ACC112 (cell line): Measurements from ENCODE around the gene BET1L.

ENCODE experiments used
- H2AFZ ChIP-seq: fragments of 200-600 bp; sonication (generic); one replicate; pipeline ENCODE4 v1.6.0; 2017; ENCODE audit warnings: antibody characterized with exemption, low read length; ENCODE audit not compliant: unreplicated experiment
- H3K27ac ChIP-seq: fragments of 200-600 bp; sonication (generic); 2 replicates; pipeline ENCODE4 v1.5.1; 2014; ENCODE audit warnings: low read depth, mild to moderate bottlenecking, antibody characterized with exemption, low read length, moderate library complexity
- H3K27me3 ChIP-seq: fragments of 200-600 bp; sonication (generic); 2 replicates; pipeline ENCODE4 v1.6.1; 2014; ENCODE audit warnings: mild to moderate bottlenecking, antibody characterized with exemption, low read length, moderate library complexity, mixed read lengths; ENCODE audit not compliant: insufficient read depth
- H3K36me3 ChIP-seq: fragments of 200-600 bp; sonication (generic); 2 replicates; pipeline ENCODE4 v1.6.1; 2016; ENCODE audit warnings: mild to moderate bottlenecking, antibody characterized with exemption, low read length, moderate library complexity, mixed read lengths; ENCODE audit not compliant: insufficient read depth
- H3K4me1 ChIP-seq: fragments of 200-600 bp; sonication (generic); one replicate; pipeline ENCODE4 v1.6.1; 2016; ENCODE audit warnings: low read length, mixed read lengths; ENCODE audit not compliant: insufficient read depth, unreplicated experiment, control insufficient read depth
- H3K4me3 ChIP-seq: fragments of 200-600 bp; sonication (generic); 2 replicates; pipeline ENCODE4 v1.5.1; 2014; ENCODE audit warnings: mild to moderate bottlenecking, low read depth, low read length
- H3K79me2 ChIP-seq: fragments of 200-600 bp; sonication (generic); one replicate; pipeline ENCODE4 v1.6.0; 2016; ENCODE audit warnings: low read length; ENCODE audit not compliant: control insufficient read depth, unreplicated experiment, insufficient read depth

BET1L gene, protein sequence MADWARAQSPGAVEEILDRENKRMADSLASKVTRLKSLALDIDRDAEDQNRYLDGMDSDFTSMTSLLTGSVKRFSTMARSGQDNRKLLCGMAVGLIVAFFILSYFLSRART

DNA sequence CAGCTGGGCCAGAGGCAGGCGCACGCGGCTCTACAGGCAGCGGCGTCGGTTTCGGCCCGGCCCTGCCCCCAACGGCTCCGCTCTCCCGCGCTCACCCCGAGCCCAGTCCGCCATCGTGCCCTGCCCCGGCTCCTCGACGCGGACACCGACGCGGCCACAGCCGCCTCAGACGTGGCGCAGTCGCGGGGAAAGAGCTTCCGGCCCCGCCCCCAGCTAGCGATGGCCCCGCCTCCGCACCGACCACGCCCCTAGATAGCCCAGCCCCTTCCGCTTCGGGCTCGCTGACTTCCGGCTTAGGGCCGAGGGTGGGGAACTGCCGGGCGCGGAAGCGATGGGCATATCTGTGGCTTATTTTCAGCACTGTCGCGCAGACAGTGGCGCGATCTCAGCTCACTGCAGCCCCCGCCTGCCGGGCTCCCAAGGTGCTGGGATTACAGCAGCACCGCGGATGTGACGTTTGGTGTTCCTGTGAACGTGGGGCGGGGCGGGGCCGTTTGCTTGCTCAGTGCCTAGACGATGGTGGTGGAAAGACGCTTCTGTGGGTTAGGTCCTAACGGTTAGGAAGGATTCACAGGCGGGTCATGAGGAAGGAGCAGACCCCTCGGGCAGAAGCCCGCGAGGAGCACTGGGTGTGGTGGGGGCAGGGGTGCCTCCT is at the start of gene BET1L, which contains the start of gene RIC8A:
BET1L (minus strand) TSS at position 192 of the 655 bp plus-strand sequence; CDS start at position 114, 78 bp downstream.
RIC8A (plus strand) TSS at position 501 of the 655 bp plus-strand sequence. CDS start 1,147 bp downstream, outside the sequence.
- Histone ChIP-seq H3K4me3 (peak within 1 kb of the TSS; percentile 91), H3K27ac (peak within 1 kb of the TSS; percentile 98), H3K79me2 (peaks cover 66% of the 10 kb centered on the region), H3K36me3 (peaks cover 26% of the 10 kb centered on the region; the same call in 1 of the 2 replicates), H3K27me3 (no peaks in the 10 kb centered on the region), H3K4me1 (peaks cover 33% of the 10 kb centered on the region), H2AFZ (peak within 1 kb of the TSS; percentile 45)

DNA sequence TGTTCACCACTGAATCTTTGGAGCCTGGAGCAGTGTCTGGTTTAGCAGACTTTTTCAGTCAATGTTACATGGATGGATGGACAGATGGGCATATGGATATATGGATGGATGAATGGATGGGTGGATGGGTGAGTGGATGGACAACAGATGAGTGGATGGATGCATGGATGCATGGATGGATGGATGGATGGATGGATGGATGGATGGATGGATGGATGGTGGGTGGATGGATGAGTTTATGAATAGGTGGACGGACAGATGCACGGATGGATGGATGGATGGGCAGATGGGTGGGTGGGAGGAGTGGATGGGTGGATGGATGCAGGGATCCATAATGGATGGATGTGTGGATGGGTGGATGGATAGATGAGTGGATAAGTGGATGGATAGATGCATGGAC is 48.6 kb upstream of the BET1L start:
- H2AFZ ChIP-seq: no peak overlapping the region
- no peaks in the 10 kb centered on the region for H3K27me3 ChIP-seq
- H3K4me3 ChIP-seq: no peak overlapping the region
- H3K79me2 ChIP-seq: no peaks in the 10 kb centered on the region
- H3K4me1 ChIP-seq: no peaks in the 10 kb centered on the region
- no peak overlapping the region for H3K27ac ChIP-seq
- peaks cover 11% of the 10 kb centered on the region; the same call in 1 of the 2 replicates for H3K36me3 ChIP-seq

DNA sequence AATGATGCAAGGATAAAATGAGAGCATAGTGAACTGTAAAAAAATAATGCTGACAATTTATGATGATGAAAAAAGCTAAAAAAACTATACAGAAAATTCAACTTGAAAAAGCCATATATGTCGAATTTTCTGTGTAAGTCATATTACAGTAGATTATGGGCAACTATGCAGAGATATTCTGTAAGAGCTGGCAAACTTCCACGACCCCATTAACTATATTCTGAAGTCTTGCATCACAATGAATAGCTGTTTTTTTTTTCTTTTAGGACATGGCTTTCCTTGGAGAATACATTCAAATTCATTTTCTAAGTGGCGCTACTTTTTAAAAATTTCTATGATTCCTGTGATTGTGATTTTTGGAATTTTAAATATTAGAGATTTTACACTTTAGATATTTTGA is 48.0 kb upstream of the BET1L start:
- H2AFZ ChIP-seq: no peak overlapping the region
- H3K36me3 ChIP-seq: peaks cover 13% of the 10 kb centered on the region; the same call in 1 of the 2 replicates
- no peak overlapping the region for H3K27ac ChIP-seq
- no peaks in the 10 kb centered on the region for H3K79me2 ChIP-seq
- no peaks in the 10 kb centered on the region for H3K27me3 ChIP-seq
- no peak overlapping the region for H3K4me3 ChIP-seq
- H3K4me1 ChIP-seq: no peaks in the 10 kb centered on the region

DNA sequence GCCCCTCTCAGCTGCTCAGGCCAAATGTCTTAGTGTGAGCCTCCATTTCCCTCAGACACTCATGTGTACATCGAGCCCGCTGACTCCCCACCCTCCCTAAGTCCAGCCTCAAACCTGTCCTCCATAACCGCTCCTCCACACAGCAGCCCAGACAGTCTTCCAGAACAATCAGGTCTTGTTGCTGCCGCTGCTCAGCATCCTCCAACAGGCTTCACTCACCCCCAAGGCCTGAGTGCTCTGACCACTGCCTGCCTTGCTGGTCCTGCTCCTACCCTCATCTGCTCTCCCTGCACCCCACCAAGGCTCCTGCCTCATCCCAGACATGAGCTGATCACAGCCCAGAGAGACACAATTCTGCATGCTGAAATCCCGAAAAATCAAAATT is 46.7 kb upstream of the BET1L start:
- Histone ChIP-seq H3K36me3 (peaks cover 17% of the 10 kb centered on the region; the same call in 1 of the 2 replicates), H3K4me1 (no peaks in the 10 kb centered on the region), H3K27ac (no peak overlapping the region), H3K79me2 (no peaks in the 10 kb centered on the region), H3K27me3 (no peaks in the 10 kb centered on the region), H3K4me3 (no peak overlapping the region), H2AFZ (no peak overlapping the region)

DNA sequence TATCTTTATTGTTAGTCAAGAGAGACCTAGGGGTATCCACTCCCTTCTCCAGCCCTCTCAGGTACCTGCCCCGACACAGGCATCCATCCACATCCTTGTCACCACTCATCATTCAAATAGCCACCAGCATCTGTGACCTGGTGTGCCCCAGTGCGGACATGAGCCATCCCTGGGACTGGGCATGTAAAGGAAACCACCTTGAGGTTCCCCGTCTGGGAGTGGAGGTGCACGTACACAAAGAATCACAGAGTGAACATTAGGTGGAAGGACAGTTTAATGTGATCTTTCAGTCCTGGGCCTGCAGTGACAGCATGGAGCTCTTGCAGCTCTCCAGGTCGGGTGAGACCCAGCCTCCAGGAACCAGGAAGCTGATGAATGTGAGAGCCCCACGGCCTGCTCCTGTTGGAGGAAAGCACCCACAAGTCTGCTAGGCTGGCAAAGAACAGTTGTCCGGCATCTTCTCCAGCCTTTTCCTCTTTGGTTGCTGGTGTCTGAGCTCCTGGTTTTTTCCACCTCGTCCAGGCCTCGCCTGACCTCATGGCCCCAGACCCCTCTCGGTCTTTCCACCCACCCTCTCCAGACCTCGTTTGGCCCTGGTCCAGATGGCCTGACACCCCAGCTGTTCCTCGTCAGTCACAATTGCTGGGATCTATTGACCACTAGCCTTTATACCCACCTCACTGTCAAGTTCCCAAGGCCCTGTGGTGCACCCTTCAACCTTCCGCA is 46.1 kb upstream of the BET1L start:
- Histone ChIP-seq H3K79me2 (no peaks in the 10 kb centered on the region), H3K4me1 (no peaks in the 10 kb centered on the region), H3K36me3 (peaks cover 22% of the 10 kb centered on the region), H3K27ac (no peak overlapping the region), H2AFZ (no peak overlapping the region), H3K4me3 (no peak overlapping the region), H3K27me3 (no peaks in the 10 kb centered on the region)

DNA sequence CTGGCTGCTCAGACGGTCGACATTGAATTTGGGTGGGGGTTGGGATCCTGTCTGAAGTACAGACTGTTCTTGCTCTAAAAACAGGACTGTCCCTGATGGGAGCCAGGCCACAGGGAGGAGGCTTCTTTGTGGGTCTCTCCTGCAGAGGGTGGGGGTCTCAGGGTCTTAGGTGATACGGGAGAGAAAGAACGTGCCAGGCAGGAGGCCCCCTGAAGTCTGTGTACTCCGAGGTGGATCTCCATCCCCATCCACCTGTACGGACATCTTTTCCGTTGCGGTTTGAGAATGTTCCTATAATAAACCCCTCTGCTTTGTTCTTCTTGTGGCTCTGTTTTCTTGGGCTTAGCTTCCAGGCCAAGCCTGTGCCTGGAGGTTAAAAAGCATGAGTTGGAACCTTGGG is 45.5 kb upstream of the BET1L start:
- Histone ChIP-seq H2AFZ (no peak overlapping the region), H3K27ac (no peak overlapping the region), H3K36me3 (peaks cover 26% of the 10 kb centered on the region), H3K79me2 (no peaks in the 10 kb centered on the region), H3K4me1 (no peaks in the 10 kb centered on the region), H3K4me3 (no peak overlapping the region), H3K27me3 (no peaks in the 10 kb centered on the region)

DNA sequence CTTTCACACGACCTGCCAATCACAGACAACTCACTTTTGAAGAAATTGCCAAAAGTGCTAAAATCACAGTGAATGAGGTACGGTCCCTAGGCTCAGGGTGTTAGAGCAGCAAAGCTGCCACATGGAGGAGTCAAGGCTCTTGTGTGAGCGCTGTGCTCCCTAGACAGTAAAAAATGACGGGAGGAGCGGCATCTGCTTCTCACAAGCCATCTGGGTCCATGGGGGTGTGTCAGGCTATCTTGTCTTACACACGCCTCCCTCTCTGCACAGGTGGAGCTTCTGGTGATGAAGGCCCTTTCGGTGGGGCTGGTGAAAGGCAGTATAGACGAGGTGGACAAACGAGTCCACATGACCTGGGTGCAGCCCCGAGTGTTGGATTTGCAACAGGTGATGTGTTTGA is 44.4 kb upstream of the BET1L start:
- no peak overlapping the region for H2AFZ ChIP-seq
- H3K27me3 ChIP-seq: no peaks in the 10 kb centered on the region
- peaks cover 26% of the 10 kb centered on the region for H3K36me3 ChIP-seq
- no peaks in the 10 kb centered on the region for H3K79me2 ChIP-seq
- H3K27ac ChIP-seq: no peak overlapping the region
- no peak overlapping the region for H3K4me3 ChIP-seq
- H3K4me1 ChIP-seq: no peaks in the 10 kb centered on the region

DNA sequence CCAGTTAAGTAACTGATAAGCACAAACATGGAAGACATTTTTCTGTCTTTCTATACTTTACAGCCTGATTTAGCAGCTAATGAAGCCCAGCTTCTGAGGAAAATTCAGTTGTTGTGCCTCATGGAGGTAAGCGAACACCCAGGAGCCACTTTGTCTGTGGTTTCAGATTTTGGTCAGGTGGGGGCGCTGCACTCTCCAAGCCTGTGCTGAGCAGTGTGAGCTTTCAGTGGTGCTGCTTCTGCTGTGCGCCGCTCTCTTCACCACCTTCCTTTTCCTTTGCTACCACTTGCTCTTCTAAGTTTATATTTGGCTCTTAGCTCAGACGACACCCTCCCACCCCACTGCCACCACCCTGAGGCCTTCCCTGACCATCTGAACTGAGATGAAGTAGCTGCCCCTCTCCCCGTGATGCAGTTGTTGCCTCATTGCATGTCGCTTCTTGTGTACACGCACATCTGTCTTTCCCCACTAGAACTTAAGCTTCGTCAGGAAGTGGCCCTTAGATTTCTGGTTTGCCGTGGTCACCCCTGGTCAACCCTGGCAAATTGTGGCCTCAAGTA is 43.6 kb upstream of the BET1L start:
- Histone ChIP-seq H3K27ac (no peak overlapping the region), H3K4me3 (no peak overlapping the region), H3K27me3 (no peaks in the 10 kb centered on the region), H2AFZ (no peak overlapping the region), H3K4me1 (no peaks in the 10 kb centered on the region), H3K36me3 (peaks cover 26% of the 10 kb centered on the region), H3K79me2 (no peaks in the 10 kb centered on the region)

DNA sequence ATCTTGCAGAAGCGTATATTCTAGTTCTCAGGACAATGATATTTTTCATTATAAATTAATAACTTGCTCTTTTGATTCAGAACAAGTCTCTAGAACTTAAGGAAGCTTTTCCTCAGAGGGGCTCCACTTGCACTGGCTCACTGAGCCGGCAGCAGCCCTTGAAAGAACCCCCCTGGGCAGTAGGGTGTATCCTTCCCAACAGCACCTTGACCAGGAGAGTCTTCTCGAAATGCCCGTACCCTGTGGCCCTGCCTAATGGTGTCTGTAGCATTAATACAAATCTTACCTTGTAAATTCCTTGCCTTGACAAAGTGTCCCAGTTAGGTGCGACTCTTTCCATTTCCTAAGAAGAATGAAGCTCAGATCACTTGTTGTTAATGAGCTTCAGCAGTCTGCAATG is 43.1 kb upstream of the BET1L start:
- H3K79me2 ChIP-seq: no peaks in the 10 kb centered on the region
- H3K27me3 ChIP-seq: no peaks in the 10 kb centered on the region
- H2AFZ ChIP-seq: no peak overlapping the region
- H3K4me3 ChIP-seq: no peak overlapping the region
- no peaks in the 10 kb centered on the region for H3K4me1 ChIP-seq
- peaks cover 26% of the 10 kb centered on the region for H3K36me3 ChIP-seq
- H3K27ac ChIP-seq: no peak overlapping the region

DNA sequence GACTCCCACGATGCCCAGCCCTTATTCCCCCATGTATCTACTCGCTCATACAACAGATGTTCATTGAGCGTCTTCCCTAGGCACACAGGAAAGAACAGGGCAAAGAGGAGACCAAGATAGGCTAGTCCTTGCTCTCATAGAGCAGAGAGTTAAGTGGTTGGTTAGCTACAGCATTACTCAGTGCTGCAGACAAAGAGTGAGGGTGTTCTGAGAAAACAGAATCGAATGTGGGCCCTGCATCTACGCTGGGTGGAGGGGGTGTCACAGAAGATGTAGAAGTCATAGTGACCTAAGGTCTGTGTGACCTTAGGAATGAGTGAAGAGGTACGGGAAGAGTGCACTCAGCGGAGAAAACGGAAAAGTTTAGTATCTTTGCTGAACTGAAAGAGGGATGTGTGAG is 41.9 kb upstream of the BET1L start:
- no peaks in the 10 kb centered on the region for H3K79me2 ChIP-seq
- H3K27ac ChIP-seq: no peak overlapping the region
- peaks cover 26% of the 10 kb centered on the region for H3K36me3 ChIP-seq
- H3K27me3 ChIP-seq: no peaks in the 10 kb centered on the region
- no peaks in the 10 kb centered on the region for H3K4me1 ChIP-seq
- H3K4me3 ChIP-seq: no peak overlapping the region
- no peak overlapping the region for H2AFZ ChIP-seq
